GF-D8 (cell line): Measurements from ENCODE around the gene IL23R.
A peak's percentile ranks its signal among the peaks of the same experiment; 100 is the strongest.

Experiments
- DNase-seq: peaks from one replicate; lab custom pipeline; 2025; lab: John Stamatoyannopoulos, UW

Gene IL23R

GRCh38 chr1:67148516-67149178 is 17.6 kb upstream of the IL23R start:
- no peak for DNase-seq

- peak; percentile 53 for DNase-seq
Measured at GRCh38 chr1:67149179-67149770, 17.0 kb upstream of the IL23R start.

- no peak for DNase-seq
Measured at GRCh38 chr1:67150931-67151330, 15.3 kb upstream of the IL23R start.

GRCh38 chr1:67158401-67158800 is 7.9 kb upstream of the IL23R start:
- no peak for DNase-seq

GRCh38 chr1:67159233-67159632 is 7.0 kb upstream of the IL23R start:
- DNase-seq, result no peak

- no peak for DNase-seq
Measured at GRCh38 chr1:67162954-67163353, 3.3 kb upstream of the IL23R start.

GRCh38 chr1:67165468-67166041 is 699 bp upstream of the IL23R start:
- DNase-seq, result no peak

- DNase-seq, result no peak
Measured at GRCh38 chr1:67169496-67169895, 3.2 kb downstream of the IL23R start.

- no peak for DNase-seq
Measured at GRCh38 chr1:67169932-67170331, 3.7 kb downstream of the IL23R start.

- DNase-seq, result no peak
Measured at GRCh38 chr1:67170751-67171573, 4.7 kb downstream of the IL23R start.

GRCh38 chr1:67171574-67171955 is 5.3 kb downstream of the IL23R start:
- no peak for DNase-seq

GRCh38 chr1:67171978-67172377 is 5.7 kb downstream of the IL23R start:
- DNase-seq, result no peak

- DNase-seq, result no peak
Measured at GRCh38 chr1:67173988-67174387, 7.7 kb downstream of the IL23R start.

- DNase-seq, result no peak
Measured at GRCh38 chr1:67174716-67175284, 8.5 kb downstream of the IL23R start.

GRCh38 chr1:67175530-67176087 is 9.4 kb downstream of the IL23R start:
- no peak for DNase-seq

- DNase-seq, result no peak
Measured at GRCh38 chr1:67184838-67185421, 18.7 kb downstream of the IL23R start.

- DNase-seq, result no peak
Measured at GRCh38 chr1:67188137-67188536, 21.9 kb downstream of the IL23R start.

GRCh38 chr1:67189953-67190352 is 23.7 kb downstream of the IL23R start:
- DNase-seq, result no peak

GRCh38 chr1:67190410-67190809 is 24.2 kb downstream of the IL23R start:
- DNase-seq, result no peak

- no peak for DNase-seq
Measured at GRCh38 chr1:67190942-67191341, 24.7 kb downstream of the IL23R start.

- peak; percentile 38 for DNase-seq
Measured at GRCh38 chr1:67191668-67192520, 25.6 kb downstream of the IL23R start.
